HFFc6 (cell line): ENCODE measurements around the gene TOPAZ1. TPM values are rescaled to one million over a fixed set of nuclear protein-coding genes. Genes with fewer than 3 reads are reported as not detected.
"Not testable (repeated sequence)": the region's sequence is repeated elsewhere in the genome, so short reads cannot be mapped to it uniquely, and the experiment has no call there.

ENCODE experiments used
- DNase-seq: peaks from one replicate; pipeline ENCODE4 v3.0.0-alpha.2; 2018
- H3K27ac Mint-ChIP-seq: 2 replicates; pipeline ENCODE4 v1.8.0; 2020; ENCODE audit warnings: mild to moderate bottlenecking, mixed read lengths
- H3K27me3 Mint-ChIP-seq: 2 replicates; pipeline ENCODE4 v1.8.0; 2021; ENCODE audit warnings: mild to moderate bottlenecking, moderate library complexity, mixed read lengths; ENCODE audit not compliant: insufficient read depth
- H3K36me3 Mint-ChIP-seq: 2 replicates; pipeline ENCODE4 v1.8.0; 2021; ENCODE audit warnings: low read depth, mixed read lengths
- H3K4me1 Mint-ChIP-seq: 2 replicates; pipeline ENCODE4 v1.8.0; 2020; ENCODE audit warnings: low read depth, mixed read lengths
- H3K4me3 Mint-ChIP-seq: 2 replicates; pipeline ENCODE4 v1.8.0; 2020; ENCODE audit warnings: mild to moderate bottlenecking, moderate library complexity, mixed read lengths
- H3K9me3 Mint-ChIP-seq: 2 replicates; pipeline ENCODE4 v1.8.0; 2020; ENCODE audit warnings: mild to moderate bottlenecking, mixed read lengths
- total RNA-seq, 6 experiments: library from RNA; stranded (reverse); fragmentation: NEBNext Ultra II Directional; extraction: Animal tissue kit (Norgen Biotek cat#: 25700); gene quantifications; 2 replicates in 1 of 6; 3 replicates in 5 of 6; pipeline ENCODE4 v1.2.3, GENCODE V29; 2021
- TF ChIP-seq, protein P1 (sequence below): fragments of 200-600 bp; sonication (generic); IDR thresholded peaks from 2 replicates; pipeline ENCODE4 v1.5.0; 2021; ENCODE audit warnings: antibody characterized with exemption, mild to moderate bottlenecking

Gene TOPAZ1
- total RNA-seq, 6 experiments from 2014 or later, result not detected

DNA sequence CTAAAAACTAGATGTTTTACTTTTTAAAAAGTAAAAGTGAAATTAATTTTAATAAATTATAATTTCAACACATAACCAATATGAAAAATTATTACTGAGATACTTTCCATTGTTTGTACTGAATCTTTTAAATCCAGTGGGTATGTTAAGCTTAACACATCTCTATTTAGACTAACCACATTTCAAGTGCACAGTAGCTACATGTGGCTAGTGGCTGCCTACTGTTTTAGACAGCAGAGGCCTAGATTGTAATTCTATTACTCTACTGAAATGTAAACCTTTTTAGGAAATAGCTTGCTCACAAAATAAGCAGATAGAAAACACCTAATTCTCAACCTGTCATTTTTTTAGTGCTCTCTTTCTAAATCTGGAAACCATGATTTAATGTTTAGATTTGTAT is 101.7 kb downstream of the TOPAZ1 start:
- H3K9me3 Mint-ChIP-seq, result no peaks in the 10 kb centered on the region

DNA sequence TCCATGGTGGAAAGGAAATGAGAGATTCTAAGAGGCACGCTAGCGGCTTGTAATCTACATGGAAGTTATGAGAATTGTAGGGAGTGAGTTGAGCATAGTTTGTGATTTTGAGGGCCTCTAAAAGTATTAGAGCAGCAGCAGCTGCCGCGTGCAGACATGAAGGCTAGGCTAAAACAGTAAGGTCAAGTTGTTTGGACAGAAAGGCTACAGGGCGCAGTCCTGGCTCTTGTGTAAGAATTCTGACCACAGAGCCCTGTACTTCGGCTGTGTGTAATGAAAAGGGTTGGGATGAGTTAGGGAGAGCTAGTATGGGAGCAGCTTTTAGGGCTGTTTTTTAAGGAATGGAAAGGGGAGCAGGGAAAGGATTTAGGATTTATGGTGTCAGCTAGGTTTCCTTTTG is 104.9 kb downstream of the TOPAZ1 start:
- not testable (repeated sequence) for H3K4me3 Mint-ChIP-seq, H3K27me3 Mint-ChIP-seq, H3K27ac Mint-ChIP-seq, H3K36me3 Mint-ChIP-seq, DNase-seq, H3K9me3 Mint-ChIP-seq
- peaks cover 16% of the 10 kb centered on the region for H3K4me1 Mint-ChIP-seq

More for the DNA sequence above, 101.7 kb downstream of the TOPAZ1 start:
- no peak overlapping the region for H3K27ac Mint-ChIP-seq
- no peaks in the 10 kb centered on the region; the same call in 1 of the 2 replicates for H3K27me3 Mint-ChIP-seq
- TF ChIP-seq, protein P1, sequence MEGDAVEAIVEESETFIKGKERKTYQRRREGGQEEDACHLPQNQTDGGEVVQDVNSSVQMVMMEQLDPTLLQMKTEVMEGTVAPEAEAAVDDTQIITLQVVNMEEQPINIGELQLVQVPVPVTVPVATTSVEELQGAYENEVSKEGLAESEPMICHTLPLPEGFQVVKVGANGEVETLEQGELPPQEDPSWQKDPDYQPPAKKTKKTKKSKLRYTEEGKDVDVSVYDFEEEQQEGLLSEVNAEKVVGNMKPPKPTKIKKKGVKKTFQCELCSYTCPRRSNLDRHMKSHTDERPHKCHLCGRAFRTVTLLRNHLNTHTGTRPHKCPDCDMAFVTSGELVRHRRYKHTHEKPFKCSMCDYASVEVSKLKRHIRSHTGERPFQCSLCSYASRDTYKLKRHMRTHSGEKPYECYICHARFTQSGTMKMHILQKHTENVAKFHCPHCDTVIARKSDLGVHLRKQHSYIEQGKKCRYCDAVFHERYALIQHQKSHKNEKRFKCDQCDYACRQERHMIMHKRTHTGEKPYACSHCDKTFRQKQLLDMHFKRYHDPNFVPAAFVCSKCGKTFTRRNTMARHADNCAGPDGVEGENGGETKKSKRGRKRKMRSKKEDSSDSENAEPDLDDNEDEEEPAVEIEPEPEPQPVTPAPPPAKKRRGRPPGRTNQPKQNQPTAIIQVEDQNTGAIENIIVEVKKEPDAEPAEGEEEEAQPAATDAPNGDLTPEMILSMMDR, result no peak
- 0 out of 2 replicates have a peak, but pooled peaks cover 5% of the 10 kb centered on the region for H3K36me3 Mint-ChIP-seq
- H3K4me1 Mint-ChIP-seq, result peaks cover 37% of the 10 kb centered on the region
- DNase-seq, result no peak
- no peak overlapping the region for H3K4me3 Mint-ChIP-seq

DNA sequence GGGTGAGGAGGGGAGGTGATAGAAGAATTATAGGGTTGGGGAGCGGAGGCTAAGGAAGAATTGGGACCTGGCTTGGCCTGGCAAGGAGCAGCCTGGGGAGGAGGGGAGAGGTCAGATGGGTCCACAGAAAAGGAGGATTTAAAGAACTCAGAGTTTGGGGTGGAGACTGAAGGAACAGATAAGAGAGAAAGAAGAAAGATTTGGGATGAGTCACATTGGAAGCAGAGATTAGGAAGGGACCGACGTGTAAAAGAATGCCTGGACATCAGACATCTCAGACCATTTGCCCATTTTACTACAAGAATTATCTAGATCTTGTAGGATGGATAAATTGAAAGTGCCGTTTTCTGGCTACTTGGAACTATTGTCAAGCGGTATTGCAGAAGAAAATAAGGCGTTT is 107.3 kb downstream of the TOPAZ1 start:
- TF ChIP-seq, protein P1, result no peak
- H3K4me3 Mint-ChIP-seq, result no peak overlapping the region
- H3K27ac Mint-ChIP-seq, result no peak overlapping the region
- H3K4me1 Mint-ChIP-seq, result no peaks in the 10 kb centered on the region
- H3K36me3 Mint-ChIP-seq, result no peaks in the 10 kb centered on the region; the same call in 1 of the 2 replicates
- DNase-seq, result no peak
- H3K9me3 Mint-ChIP-seq, result no peaks in the 10 kb centered on the region
- H3K27me3 Mint-ChIP-seq, result no peaks in the 10 kb centered on the region

DNA sequence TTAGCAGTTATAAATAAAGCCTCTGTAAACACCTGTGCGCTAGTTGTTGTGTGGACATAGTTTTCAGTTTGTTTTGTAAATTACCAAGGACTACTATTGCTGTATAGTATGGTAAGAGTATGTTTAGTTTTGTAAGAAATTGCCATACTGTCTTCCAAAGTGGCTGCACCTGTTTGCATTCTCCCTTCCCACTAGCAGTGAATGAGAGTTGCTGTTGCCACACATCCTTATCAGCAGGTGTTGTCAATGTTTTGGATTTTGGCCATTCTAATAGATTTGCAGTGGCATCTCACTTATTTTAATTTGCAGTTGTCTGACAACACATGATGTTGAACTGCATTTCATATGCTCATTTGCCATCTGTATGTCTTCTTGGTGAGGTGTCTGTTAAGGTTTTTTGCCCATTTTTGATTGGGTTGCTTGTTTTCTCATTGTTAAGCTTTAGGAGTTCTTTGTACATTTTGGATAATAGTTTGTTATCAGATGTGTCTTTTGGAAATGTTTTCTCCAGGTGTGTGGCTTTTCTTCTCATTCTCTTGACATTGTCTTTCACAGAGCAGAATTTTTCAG is 111.8 kb downstream of the TOPAZ1 start:
- Mint-ChIP-seq H3K27me3 (no peaks in the 10 kb centered on the region), H3K9me3 (no peaks in the 10 kb centered on the region), H3K27ac (no peak overlapping the region), H3K4me1 (peaks cover 16% of the 10 kb centered on the region), H3K36me3 (no peaks in the 10 kb centered on the region; the same call in 1 of the 2 replicates), H3K4me3 (no peak overlapping the region)
- DNase-seq, result no peak
- TF ChIP-seq, protein P1, result no peak

DNA sequence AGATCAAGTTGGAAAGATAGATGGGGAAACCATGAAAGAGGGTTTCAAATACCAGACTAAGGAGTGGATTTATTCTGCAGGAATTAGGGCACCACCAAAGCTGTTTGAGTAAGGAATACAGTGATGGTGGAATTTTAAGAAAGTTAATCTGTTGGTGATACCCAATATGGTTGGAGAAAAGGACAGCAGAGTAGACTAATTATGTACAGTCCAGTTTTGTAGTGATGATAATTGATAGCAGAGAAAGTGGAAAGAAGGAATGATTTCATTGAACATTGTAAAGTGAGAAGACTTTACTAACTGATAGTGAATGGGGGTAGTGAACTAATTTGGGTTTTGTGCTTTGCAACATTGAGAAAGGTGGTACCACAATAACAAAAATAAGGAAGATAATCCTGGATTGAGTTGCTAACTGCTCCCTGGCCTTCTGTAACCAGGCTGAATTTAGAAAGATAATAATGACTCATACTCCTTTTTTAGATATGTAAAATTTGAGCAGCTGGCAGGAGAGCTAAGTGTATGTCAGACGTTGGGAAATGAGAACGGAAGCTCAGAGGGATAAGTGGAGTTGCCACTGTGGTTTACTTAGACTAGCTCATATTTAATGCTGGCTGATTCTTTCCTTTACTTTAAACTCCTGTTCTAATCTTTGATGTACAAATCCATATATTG is 113.8 kb downstream of the TOPAZ1 start:
- H3K9me3 Mint-ChIP-seq, result no peaks in the 10 kb centered on the region
- no peaks in the 10 kb centered on the region; the same call in 1 of the 2 replicates for H3K36me3 Mint-ChIP-seq
- DNase-seq, result peak; percentile 80
- H3K27me3 Mint-ChIP-seq, result no peaks in the 10 kb centered on the region
- H3K4me3 Mint-ChIP-seq, result peak overlapping the region; percentile 8; the same call in 1 of the 2 replicates
- peak overlapping the region; percentile 63 for H3K27ac Mint-ChIP-seq
- TF ChIP-seq, protein P1, result no peak
- peaks cover 29% of the 10 kb centered on the region for H3K4me1 Mint-ChIP-seq

DNA sequence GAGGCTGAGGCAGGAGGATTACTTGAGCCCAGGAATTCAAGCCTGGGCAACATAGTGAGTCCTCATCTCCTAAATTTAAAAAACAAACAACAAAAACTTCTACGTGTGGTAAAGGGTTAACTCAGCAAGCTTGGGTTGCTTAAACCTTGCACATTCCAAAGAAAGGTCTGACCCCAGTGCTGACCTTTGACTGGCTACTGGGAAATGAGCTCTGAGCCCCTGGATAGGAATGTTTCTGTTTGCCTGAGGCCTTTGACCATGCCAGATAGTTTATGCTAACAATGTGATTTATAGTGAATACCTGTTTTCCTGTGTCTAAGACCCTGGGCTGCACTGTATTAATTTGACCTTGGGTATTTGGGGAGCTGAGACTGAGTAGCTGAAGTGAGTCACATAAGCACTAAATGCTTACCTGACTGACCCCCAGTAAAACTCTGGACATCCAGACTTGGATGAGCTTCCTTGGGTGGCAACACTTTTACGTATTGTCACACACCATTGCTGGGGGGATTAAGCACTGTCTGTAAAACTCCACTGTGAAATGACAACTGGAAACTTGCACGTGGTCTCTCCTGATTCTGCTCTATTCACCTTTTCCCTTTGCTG is 117.6 kb downstream of the TOPAZ1 start:
- Mint-ChIP-seq H3K36me3 (no peaks in the 10 kb centered on the region; the same call in 1 of the 2 replicates), H3K27me3 (no peaks in the 10 kb centered on the region), H3K4me3 (no peak overlapping the region), H3K9me3 (no peaks in the 10 kb centered on the region), H3K4me1 (peaks cover 29% of the 10 kb centered on the region), H3K27ac (no peak overlapping the region)
- TF ChIP-seq, protein P1, result no peak
- DNase-seq, result no peak
